Endometrium (tissue), 2 donors: ENCODE measurements around the gene ORM2.
"Not testable (repeated sequence)": the region's sequence is repeated elsewhere in the genome, so short reads cannot be mapped to it uniquely, and the experiment has no call there.

Experiments used
- FAIRE-seq: peaks from 2 replicates; lab custom pipeline; 2012; peaks lifted over from hg19 to GRCh38; lab: Jason Lieb, UNC
- donor health status: control.
- donor health status: control.

ORM2 gene

DNA sequence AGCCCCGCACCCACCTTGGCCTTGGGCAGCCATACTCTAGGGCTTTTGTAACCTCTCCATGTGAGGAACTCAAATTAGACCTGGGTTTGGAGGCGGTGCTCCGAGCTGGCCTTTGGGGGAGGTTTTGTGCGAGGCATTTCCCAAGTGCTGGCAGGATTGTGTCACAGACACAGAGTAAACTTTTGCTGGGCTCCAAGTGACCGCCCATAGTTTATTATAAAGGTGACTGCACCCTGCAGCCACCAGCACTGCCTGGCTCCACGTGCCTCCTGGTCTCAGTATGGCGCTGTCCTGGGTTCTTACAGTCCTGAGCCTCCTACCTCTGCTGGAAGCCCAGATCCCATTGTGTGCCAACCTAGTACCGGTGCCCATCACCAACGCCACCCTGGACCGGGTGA is at the start of gene ORM2:
TSS of gene ORM2 (plus strand) at position 245 of the 398 bp plus-strand sequence. CDS start at position 281, 36 bp downstream.
- FAIRE-seq: not testable (repeated sequence)

DNA sequence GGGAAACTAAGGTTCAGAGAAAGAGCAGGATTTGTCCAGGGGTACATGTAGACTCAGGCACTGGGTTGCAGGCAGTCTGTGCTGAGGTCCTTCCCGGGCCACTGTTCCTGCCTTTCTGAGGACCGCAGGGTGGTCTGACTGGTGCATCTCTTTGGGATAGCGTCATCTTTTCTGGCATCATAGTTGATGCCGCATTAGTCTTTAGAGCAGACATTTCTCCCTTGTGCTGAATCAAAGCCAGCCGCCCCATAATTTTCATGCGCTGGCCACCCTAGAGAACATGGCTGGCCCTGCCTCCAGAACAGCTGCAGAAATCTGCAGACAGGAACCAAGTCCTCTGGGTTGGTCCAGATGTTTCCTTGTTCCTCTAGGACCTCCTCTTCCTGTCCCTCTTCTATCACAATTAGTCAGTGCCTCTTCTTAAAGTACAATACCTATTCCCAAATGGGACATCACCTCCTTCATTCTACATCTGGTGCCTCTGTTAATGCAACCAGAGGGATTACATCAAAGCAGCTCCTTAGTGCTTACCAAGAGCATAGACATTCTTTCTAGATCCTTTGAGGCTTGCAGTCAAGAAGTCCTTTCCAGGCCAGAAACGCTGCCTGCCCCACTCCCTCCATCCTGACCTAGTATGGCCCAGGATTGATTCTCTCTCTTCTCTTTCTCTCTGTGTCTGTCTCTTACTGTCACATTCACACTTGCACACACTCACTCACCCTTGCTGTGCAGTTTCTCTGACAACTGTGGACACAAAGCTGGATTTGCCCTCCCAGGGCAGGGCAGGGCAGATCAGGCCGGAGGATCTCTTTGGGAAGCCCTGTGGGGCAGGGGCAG is 48.8 kb upstream of the ORM2 start:
- no peak for FAIRE-seq

DNA sequence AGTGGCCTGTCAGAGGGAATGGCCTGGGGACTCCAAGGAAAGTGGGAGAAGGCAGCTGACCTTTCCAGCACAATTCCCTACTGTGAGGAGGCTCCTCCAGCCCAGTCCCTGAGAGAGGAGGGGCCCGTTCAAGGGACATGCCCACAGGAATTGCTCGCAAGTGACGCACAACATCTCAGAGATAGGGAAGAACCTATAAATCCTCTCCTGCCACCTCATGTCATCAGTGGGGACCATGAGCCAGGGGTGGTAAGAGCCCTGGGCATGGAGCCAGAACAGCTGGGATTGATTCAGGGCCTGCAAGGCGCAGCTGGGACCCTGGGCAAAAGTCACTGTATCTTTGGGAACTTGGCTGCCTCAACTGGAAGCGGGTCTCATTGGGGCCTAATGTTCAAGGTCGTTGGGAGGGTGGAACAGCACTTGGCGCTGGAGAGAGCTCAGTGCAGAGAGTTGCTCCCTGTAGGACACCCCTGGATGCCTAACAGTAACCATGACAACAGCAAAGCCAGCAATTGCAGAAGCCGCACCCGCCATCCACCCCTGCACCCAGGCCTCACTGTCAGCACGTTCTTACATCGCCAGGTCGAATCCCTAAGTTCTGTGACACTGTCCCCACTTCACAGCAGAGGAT is 48.1 kb upstream of the ORM2 start:
- FAIRE-seq: no peak

DNA sequence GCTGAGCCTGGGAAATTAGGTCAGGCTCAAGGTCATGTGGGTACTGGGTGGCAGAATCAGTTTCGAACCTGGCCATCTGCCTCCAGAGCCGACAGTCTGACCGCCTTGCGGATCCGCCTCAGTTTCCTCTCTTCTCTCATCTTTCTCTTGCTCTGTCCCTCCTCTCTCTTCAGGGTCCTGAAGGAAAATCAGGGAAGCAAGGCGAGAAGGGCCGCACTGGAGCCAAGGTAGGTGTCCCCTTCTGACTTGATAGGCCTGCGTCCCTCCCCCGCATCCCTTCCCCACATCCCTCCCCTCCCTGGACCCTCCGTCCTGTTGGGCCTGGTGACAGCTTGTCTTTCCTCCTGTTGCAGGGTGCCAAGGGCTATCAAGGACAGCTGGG is 47.6 kb upstream of the ORM2 start:
- no peak for FAIRE-seq

DNA sequence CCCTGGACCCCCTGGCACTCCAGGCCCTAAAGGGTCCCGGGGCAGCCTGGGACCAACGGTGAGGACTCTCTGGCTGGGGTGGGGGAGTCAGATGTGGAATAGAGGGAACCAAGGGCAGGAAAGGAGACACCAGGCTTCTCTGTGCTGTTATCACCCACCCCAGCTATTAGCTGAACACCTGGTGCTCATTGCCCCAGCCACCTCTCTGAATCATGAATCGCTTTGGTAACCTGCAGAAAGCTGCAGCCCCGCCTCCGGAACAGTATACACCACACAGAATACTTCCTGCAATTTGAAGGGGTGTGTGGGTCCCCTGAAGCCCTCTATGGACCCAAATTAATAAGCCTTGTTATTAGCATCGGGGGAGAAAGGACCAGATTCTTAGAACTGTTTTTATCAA is 47.2 kb upstream of the ORM2 start:
- no peak for FAIRE-seq

DNA sequence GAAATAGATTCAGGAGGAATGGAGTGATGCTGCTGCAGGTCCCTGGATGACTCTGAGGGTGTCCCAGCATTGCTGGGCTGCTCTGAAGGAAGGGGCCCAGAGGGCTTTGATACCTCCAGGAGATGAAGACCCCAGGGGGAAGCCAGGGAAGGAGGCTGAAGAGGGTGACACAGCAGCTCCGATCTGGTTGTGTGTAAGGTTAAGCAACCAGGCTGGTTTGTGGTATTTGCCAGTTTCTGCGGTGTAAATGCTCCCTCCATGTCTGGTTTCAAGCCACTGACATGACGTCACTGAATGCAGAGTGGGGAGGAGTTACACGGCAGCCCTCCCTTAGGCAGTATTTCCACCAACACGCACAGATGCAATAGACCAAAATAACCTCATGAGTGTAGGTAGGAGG is 46.7 kb upstream of the ORM2 start:
- no peak for FAIRE-seq

DNA sequence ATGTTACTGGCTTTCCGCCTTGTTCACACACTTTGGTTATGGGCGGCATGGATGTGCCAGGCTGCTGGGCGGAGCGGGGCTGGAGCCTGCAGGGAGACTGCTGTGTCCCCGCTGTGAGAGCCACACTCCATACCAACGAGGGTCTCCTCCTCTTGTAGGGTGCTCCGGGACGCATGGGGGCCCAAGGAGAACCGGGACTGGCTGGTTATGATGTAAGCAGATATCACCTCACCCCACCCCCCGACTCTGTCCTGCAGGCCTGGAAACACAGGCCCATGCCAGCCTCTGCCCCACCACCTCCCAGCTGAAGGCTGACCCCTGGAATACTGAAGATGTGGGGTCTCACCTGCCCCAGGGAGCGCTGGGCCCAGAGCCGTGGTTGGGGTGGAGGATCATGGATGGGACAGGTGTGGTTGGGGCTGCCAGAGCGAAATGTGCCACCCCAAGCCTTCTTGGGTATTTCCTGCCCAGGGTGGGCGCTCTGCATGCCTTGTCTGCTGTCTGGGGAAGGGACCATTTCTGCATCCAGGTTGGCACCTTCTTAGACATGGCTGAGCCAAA is 46.0 kb upstream of the ORM2 start:
- FAIRE-seq: no peak

DNA sequence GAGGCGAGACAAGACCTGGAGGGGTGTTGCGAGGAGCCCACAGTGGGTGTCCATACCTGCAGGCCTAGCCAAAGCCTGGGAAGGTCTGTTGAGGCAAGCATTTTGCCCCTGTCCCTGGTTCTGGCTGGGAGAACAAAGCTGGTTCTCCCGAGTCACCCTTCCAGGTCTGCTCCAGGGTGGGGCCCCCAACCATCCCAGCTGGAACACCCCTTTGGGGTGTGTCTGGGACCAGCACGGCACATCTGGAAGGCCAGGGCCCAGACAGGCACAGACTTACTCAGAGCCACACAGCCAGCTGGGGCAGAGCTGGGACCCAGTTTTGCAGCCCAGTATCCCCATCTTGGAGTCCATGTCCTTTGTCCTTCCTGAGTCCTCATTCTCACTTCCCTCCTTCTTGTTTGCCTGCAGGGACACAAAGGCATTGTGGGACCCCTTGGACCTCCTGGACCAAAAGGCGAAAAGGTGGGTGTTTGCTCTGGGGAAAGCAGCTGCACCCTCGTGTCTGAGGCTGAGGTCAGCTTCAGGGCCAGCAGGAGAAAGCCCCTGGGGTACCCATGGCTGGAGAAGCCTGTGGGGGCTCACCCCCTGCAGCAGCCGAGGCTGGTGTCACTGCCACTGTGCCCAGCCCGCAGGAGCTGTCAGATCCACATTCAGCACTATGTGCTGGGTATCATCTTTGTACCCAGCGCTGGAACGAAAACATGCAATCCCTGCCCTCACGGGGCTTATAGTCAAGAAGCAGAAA is 45.2 kb upstream of the ORM2 start:
- FAIRE-seq: no peak

DNA sequence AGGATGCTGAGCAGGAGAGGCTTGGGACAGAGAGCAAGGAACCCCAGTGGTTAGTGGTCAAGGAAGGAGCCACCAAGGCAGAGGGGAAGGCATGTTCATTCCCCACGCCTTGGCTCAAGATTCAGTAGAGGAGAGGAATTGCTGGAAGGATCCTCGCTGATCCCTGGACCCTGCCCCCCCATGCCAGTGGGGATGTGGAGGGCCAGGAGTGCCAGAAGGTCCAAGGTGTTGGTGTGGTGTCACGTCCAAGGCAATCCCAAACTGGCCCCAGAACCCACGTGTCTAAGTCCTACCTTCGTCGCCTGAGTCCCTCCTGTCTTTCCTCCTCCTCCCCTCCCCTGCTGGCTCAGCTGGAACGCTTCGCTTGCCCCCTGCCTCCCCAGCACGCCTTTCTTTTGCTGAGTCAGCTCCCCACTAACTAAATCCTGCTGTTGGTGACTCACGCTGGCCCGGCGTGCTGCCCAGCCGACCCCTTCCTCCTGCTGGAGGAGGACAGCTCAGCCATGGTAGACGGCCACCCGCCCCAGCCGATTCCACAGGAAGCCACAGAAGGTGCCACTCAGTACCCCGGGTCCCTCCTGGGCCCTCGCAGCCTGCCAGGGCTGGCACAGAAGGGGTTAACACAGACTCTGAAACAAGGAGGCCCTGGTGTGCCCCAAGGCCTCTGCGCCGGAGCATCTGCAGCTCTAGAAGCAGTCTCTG is 44.4 kb upstream of the ORM2 start:
- FAIRE-seq: no peak

DNA sequence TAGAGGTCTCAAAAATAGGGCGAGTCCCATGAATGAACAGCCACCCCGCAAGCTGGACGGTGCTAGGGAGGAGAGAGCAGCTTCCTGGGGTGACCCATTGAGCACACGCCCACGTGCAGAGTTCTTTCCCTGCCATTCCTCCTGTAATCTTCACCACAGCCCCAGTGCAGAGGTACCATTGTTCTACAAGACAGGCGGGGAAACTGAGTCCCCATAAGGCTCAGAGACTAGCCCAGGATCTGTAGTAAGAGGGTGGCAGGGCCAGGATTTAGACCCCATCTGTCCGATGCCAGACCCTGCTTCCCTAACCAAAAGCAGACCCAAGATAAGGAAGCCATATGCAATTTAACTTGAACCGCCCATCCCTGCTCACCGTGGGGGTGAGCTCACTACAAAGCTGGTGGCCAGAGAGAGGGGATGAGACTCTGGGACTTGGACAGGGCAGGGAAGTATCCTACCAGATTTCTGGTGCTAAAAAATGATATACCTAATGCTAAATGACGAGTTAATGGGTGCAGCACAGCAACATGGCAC is 43.5 kb upstream of the ORM2 start:
- FAIRE-seq: no peak

DNA sequence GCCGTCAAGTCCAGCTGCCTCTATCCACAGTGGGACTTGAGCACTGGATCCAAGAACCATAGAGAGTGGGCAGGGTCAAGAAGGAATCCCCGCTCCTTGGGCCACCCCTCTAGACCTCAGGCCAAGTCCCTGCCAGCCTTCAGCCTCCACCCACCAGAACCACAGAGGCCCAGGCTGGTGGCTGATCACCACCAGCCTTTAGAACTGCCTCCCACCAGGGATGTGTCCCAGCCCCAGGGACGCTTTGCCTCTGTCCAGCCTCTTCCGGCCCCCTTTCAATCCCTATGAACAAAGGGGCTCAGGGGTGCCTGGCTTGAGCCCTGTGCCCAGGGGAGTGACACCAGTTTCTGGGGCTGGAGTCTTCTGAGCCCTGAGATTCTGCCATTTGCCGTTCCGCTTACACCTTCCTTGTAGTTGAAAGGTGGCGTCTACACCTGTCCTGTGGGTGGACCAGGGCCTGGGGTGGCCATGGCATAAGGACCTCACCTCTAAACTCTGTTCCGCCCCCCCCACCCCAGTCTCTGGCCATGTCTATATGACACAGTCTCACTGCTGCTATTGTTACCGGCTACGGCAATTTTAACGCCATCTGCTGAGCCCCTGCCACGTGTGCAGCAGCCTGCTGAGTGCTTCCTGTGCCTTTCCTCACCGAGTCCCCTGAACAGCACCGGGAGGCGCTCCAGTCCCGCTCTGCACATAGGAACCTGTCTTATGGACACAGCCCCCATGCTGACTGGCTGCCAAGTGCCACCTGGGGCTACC is 42.5 kb upstream of the ORM2 start:
- no peak for FAIRE-seq

DNA sequence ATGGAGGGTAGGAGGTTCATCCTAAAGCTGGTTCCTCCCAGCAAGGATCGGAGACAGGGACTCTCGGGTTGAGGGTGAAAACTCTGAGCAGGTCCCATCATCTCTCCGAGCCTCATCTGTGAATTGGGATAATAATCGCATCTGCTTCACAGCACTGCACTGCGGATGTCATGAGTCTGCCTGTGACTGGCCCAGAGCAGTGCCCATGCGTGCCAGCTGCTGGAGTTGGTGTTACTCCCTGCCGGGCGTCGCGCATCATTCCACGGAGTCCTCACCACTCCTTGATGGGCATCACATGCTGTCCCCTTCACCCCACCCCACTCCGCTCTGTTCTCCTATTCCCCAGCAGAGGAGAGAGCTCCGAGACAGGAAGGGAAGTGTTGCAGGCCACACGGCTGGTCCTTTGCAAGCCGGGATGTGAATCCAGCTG is 41.9 kb upstream of the ORM2 start:
- FAIRE-seq: no peak

DNA sequence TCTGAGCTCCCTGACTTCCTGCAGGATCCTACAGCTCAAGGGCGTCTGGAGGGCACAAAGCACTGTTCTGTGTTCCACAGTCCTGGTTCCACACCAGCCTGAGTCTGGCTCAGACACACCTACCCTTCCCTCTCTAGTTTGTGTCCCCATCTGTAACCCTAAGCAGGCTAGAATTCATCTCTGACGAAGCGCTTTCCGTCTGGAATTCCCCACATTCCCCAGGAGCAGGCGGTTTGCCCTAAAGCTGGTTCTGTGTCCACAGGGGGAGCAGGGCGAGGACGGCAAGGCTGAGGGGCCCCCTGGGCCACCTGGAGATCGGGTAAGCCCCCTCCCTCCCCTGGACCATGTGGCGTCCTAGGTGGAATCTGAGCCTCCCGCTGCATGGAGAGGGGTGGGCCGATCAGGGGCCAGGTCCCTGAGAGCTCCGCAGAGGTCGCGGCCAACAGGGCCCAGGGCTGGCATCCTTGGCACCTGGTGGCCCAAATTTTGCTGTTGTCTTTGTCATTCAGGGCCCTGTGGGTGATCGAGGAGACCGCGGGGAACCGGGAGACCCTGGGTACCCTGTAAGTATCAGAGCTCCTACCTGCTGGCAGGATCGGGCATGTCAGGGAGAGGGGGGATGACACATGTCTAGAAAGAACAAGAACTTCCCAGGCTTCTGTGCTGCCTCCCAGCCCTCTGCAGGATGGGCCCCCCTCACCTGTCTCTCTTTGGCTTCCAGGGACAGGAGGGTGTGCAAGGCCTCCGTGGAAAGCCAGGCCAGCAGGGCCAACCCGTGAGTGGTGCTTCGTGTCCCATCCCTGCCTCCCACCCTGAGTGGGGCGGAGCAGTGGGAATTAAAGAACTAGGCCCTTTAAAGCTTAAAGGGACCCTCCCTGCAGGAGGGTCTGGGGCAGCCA is 41.2 kb upstream of the ORM2 start:
- FAIRE-seq: no peak

DNA sequence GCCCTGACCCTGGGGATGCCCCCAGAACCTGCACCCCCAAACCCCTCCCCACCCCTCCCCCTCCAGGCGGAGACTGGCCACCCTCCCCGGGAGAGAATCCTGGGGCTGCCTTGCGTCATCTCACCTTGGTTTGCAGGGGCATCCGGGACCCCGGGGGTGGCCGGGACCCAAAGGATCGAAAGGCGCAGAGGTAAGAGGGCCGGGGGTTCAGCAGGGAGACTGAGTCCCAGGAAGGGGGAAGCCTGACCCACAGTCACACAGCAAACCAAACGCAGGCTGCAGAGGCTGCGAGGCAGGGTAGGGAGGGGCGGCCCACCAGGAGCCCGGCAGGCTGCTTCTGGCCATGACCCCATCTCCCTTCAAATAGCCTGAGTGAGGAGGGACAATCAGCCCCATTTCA is 40.6 kb upstream of the ORM2 start:
- no peak for FAIRE-seq

DNA sequence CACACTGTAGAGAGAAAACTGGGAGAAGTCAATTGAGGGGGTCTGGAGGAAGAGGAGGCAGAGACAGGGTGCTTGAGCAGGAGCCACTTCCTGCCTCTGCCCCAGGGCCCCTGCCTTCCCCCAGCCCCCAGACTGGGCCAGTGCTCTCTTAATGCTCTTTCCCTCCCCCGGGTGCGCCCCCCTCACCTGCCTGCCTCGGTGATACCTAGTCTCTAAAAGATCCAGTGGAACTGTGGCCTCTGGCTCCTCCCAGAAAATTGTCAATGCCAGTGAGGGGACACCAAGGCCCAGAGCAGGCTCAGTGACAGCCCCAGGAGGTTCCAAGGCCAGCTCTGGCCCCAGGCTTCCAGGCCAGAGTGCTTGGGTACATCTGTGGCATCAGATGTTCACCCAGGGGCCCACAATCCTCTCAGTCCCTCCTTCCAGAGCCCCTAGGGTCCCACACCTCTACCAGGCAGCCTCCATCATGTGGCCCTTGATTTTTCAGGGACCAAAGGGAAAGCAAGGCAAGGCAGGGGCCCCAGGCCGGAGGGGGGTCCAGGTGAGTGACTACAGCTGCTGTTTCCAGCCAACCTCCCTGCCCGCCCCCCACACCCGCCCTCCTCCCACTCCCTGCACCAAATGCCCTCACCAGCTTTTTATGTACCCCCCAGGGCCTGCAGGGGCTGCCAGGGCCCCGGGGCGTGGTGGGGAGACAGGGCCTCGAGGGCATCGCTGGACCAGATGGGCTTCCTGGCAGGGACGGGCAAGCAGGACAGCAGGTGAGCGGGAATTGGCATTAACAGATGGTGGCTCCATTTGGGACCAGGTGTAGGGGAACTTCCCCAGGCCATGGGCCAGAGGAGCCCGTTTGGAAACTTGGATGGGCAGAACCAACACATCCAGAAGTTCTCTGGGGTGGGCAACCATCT is 39.8 kb upstream of the ORM2 start:
- no peak for FAIRE-seq

DNA sequence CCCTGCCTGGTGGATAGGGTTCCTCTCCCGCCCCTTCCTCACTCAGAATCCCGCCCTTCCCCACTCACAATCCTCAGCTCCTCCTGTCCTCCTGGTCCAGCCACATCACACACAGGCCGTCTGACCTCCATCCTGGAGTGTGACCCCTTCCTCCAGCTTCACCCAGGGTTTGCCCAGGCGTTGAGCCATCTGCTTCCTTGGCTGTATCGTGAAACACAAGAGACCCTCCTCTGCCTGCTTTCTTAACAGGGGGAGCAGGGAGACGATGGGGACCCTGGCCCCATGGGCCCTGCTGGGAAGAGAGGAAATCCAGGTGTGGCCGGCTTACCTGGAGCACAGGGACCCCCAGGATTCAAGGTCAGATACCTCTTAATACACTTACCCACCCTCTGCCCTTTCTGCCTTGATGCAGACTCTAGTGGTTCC is 39.1 kb upstream of the ORM2 start:
- FAIRE-seq: no peak

DNA sequence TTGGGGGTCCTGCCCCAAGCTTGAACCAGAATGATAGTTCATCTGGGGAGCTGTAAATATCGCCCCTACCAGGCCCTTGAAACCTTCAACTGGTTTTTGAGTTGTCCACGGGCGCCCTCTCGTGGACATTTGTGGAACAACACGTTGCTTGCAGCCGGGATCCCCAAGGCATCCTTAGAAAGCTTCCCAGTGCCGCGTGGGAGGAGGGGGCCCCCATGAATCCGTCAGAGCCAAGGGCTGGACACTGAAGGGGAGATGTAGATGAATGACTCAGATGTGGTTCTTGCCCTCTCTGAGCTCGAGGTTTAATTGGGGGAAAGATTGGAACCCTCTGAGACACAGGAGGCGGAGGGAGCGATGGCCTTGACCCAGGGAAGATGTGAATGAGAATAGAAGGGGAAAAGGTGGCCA is 38.6 kb upstream of the ORM2 start:
- no peak for FAIRE-seq

DNA sequence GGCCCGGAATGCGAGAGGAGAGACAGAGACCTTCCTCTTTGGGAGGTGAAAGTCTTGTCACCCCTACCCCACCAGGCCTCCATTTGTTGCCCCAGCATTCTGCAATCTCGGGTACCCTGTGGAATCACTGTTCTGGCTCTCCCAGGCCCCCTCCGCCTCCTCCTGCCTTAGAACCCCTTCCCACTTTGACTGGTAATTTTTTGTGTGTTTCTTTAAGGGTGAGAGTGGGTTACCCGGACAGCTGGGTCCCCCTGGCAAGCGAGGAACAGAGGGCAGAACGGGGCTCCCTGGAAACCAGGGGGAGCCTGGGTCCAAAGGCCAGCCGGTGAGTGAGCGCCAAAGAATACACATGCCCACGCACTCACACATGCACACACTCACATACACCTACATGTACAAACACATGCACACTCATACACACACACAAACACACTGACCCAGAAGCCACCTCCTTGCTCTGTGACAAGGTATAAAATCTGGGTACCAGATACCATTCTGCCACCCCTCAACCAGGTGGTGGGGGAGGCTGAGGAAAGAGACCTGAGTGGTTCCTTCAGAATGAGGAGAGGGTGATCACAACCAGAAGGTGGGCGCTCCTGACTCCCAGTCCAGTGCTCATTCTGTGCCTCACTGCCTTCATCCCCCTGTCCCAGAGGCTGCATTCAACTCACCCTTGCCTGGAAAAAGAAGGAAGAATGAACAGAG is 37.6 kb upstream of the ORM2 start:
- FAIRE-seq: no peak
